Adrenal gland (tissue), 12 donors: Measurements from ENCODE around the gene PAX6. TPM values are rescaled to one million over a fixed set of nuclear protein-coding genes. Genes with fewer than 3 reads are reported as not detected.

Experiments
- DNase-seq, 7 donors: peaks; one replicate each; pipeline ENCODE4 v3.0.0-alpha.2; 2019 to 2020
- H3K27ac ChIP-seq, 5 donors: fragments of 200-600 bp; sonication (generic) in 4 of 5; 1 replicate in 3 of 5; 2 replicates in 2 of 5; pipeline versions ENCODE4 v1.5.1 to v1.8.0; 2016 to 2020; ENCODE audit warnings: mild to moderate bottlenecking in 1 of 5
- H3K27me3 ChIP-seq: fragments of 200-600 bp; 2 replicates; pipeline ENCODE4 v1.8.0; 2021
- H3K36me3 ChIP-seq, 2 donors: fragments of 200-600 bp; replicated peaks in 1 of 2; 1 replicate in 1 of 2; 2 replicates in 1 of 2; pipeline versions ENCODE4 v1.5.1 to v1.8.0; 2018 to 2022
- H3K4me1 ChIP-seq, 2 donors: fragments of 200-600 bp; replicated peaks in 1 of 2; 1 replicate in 1 of 2; 2 replicates in 1 of 2; pipeline versions ENCODE4 v1.5.1 to v1.8.0; 2018 to 2021
- H3K4me3 ChIP-seq, 4 donors: fragments of 200-600 bp; sonication (generic) in 3 of 4; one replicate each; pipeline ENCODE4 v1.5.1; 2016 to 2018
- H3K9me3 ChIP-seq, 3 donors: fragments of 200-600 bp; sonication (generic) in 1 of 3; replicated peaks in 1 of 3; 1 replicate in 2 of 3; 2 replicates in 1 of 3; pipeline versions ENCODE4 v1.5.1 to v1.8.0; 2016 to 2021
- POLR2A ChIP-seq, 2 donors: fragments of 450-650 bp; IDR thresholded peaks; one replicate each; pipeline ENCODE4 v1.6.1; 2017; ENCODE audit warnings: antibody characterized with exemption in 2 of 2, mild to moderate bottlenecking in 2 of 2, moderate library complexity in 1 of 2
- WGBS, 4 donors: extraction: QIAGEN DNeasy Blood & Tissue Kit in 2 of 4; methylation state at CpG; one replicate each; pipeline versions ENCODE4 v1.1.5 to v1.1.7; 2013 to 2017; 5-methylcytosine and 5-hydroxymethylcytosine counted together
- intact Hi-C, 2 donors: fragments of 100-400 bp; cut with DNase I; formaldehyde crosslinking; loops; one replicate each; pipeline versions ENCODE4 v1.14.1 to v1.15.0; 2022 to 2023
- polyA plus RNA-seq, 3 donors: library from polyadenylated mRNA; stranded (reverse); fragments of 200-250 nt in 2 of 3; fragments of 350-450 nt in 1 of 3; fragmentation: Illumina TruSeq in 1 of 3; extraction: RNeasy Lipid Tissue Mini Kit (QIAGEN cat#74804) in 1 of 3; gene quantifications; one replicate each; pipeline ENCODE4 v1.2.3, GENCODE V29; 2013 to 2014
- total RNA-seq, 9 donors: library from RNA; depleted of rRNA in 4 of 9; stranded (reverse); fragments of >200 nt in 4 of 9; fragments of 120-200 nt in 1 of 9; fragmentation: NEBNext Ultra II Directional in 1 of 9; extraction: Animal tissue kit (Norgen Biotek cat#: 25700) in 1 of 9; gene quantifications; one replicate each; pipeline versions ENCODE4 v1.1.0 to v1.2.4, GENCODE V29; 2013 to 2023
- TF ChIP-seq, protein P1 (sequence below), 6 experiments: fragments of 450-650 bp in 4 of 6; fragments of 200-600 bp in 2 of 6; sonication (generic) in 1 of 6; IDR thresholded peaks; 1 replicate in 5 of 6; 2 replicates in 1 of 6; pipeline versions ENCODE4 v1.5.1 to v1.8.0; 2016 to 2021; ENCODE audit warnings: antibody characterized with exemption in 6 of 6, mild to moderate bottlenecking in 2 of 6, moderate library complexity in 1 of 6
- donor health status: healthy with polysubstance abuse.
- donor health status: Bipolar disorder and iron deficiency.
- donor health status: DM: yes; HTN: yes; CAD: no.
- donor health status: DM: no; HTN: no; CAD: no.
- donor health status: DM: no; HTN: no; CAD: no.
- donor health status: DM: yes; HTN: yes; CAD: no.

Gene PAX6
- total and polyA plus RNA-seq, 12 donors, result 0.08 to 3.7 (median 0.35) TPM; not detected in 3

DNA sequence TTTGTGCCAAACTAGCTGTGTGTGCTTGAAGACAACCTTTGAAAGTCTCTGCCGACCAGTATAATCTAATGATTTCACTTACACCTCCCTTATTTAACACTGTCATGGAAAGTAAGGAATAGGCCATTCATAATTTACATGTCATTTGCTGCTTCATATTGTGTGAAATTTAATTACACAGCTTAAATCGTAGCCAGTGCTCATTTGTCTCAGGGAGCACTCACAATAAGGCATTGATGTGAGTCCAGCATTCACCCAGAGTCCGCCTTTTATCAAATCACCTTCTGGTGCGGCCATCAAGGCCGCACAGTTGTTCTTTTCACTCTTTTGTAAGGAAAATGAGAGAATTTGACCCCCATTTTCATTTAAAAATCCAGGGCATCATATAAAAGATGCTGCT is 46.9 kb downstream of the PAX6 start:
- Histone ChIP-seq H3K27ac (no peak overlapping the region), H3K4me3 (no peak overlapping the region), H3K4me1 (no peaks in the 10 kb centered on the region), H3K27me3 (no peaks in the 10 kb centered on the region), H3K9me3 (peaks cover 0 to 6% (median 0%) of the 10 kb centered on the region in 3 donors), H3K36me3 (no peaks in the 10 kb centered on the region)
- intact Hi-C loops, result no loop called here
- TF ChIP-seq POLR2A (IDR thresholded peaks at IDR 0.05), result no peak
- TF ChIP-seq, protein P1, sequence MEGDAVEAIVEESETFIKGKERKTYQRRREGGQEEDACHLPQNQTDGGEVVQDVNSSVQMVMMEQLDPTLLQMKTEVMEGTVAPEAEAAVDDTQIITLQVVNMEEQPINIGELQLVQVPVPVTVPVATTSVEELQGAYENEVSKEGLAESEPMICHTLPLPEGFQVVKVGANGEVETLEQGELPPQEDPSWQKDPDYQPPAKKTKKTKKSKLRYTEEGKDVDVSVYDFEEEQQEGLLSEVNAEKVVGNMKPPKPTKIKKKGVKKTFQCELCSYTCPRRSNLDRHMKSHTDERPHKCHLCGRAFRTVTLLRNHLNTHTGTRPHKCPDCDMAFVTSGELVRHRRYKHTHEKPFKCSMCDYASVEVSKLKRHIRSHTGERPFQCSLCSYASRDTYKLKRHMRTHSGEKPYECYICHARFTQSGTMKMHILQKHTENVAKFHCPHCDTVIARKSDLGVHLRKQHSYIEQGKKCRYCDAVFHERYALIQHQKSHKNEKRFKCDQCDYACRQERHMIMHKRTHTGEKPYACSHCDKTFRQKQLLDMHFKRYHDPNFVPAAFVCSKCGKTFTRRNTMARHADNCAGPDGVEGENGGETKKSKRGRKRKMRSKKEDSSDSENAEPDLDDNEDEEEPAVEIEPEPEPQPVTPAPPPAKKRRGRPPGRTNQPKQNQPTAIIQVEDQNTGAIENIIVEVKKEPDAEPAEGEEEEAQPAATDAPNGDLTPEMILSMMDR (IDR thresholded peaks at IDR 0.05), result no peak
- 87 to 93% (median 92%) methylated on average over 5 of the region's 5 CpGs for WGBS, 4 donors
- DNase-seq, result no peak

DNA sequence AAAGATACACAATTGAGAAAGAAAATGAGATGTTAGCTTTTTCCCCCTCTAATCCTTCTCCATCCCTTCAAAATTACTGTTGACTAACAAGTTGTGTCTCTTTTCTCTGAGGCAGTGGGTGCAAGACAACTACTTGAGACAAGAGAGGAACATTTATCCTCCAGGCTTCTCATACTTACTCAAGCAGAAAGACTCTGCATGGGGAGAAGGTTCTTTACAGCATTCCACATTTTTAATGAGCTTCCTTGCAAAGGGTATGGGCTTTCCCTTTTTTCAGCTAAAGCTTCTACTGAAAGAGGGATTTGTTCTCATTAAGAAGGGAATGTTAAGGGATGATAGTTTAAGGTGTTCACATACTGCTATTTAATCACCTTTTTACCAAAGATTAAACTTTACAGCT is 47.8 kb downstream of the PAX6 start:
- intact Hi-C loops, result no loop called here
- Histone ChIP-seq H3K4me3 (no peak overlapping the region), H3K36me3 (no peaks in the 10 kb centered on the region), H3K27ac (no peak overlapping the region), H3K27me3 (no peaks in the 10 kb centered on the region), H3K9me3 (peaks cover 0 to 6% (median 0%) of the 10 kb centered on the region in 3 donors), H3K4me1 (no peaks in the 10 kb centered on the region)
- no peak for DNase-seq
- TF ChIP-seq, protein P1 (IDR thresholded peaks at IDR 0.05), result no peak
- TF ChIP-seq POLR2A (IDR thresholded peaks at IDR 0.05), result no peak

DNA sequence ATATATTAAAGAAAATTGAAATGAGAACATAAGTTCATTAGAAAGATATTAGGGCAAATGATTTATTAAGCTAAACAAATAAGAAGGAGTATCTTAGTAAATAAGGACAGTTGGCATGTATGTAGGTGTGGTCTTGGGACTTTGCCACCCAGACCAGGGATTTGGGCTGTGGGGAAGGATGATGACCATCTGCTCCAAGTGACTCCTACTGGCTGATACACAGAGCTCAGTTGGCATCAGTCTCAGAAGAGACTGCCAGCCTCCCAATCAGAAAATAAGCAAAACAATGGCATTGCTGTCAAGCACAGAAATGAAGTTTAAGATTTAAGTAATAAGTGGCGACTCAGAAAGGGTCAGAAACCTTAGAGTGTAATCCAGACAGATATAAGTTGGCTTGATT is 49.5 kb downstream of the PAX6 start:
- DNase-seq, result no peak
- no peak for TF ChIP-seq POLR2A (IDR thresholded peaks at IDR 0.05)
- TF ChIP-seq, protein P1 (IDR thresholded peaks at IDR 0.05), result no peak
- H3K36me3 ChIP-seq, result no peaks in the 10 kb centered on the region
- no peak overlapping the region for H3K27ac ChIP-seq
- peaks cover 0 to 4% of the 10 kb centered on the region in 2 donors for H3K4me1 ChIP-seq
- WGBS, 4 donors, result 93 to 100% (median 96%) methylated on average over 1 of the region's 1 CpG
- no peaks in the 10 kb centered on the region for H3K27me3 ChIP-seq
- no peak overlapping the region for H3K4me3 ChIP-seq
- peaks cover 0 to 6% (median 0%) of the 10 kb centered on the region in 3 donors for H3K9me3 ChIP-seq
- intact Hi-C loops, result no loop called here

DNA sequence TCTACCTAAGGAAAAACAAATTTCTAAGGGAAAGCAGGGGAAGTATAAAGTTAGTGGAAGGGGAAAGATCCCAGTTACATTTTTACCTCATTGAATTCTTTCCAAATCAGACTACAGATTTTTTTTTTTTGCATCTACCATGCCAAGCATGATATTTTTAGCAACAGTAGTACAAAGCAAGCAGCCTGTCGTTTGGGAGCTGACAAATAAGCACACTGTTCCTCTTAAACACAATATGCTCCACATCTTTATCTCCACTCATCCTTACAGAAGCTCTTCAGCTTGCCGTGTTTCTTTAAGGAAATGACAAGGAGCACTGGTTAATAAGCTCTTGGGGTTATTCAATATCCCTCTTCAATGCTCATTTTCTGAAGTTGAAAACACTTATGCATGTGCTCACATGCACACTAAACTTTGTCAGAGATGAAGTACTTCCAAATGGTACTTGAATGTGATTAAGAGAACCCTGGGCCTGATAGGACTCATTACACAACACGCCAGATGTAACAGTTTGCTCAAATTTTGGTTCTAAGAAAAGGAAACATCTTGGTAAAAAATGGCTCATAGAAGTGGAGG is 53.8 kb downstream of the PAX6 start:
- no peaks in the 10 kb centered on the region for H3K36me3 ChIP-seq
- H3K4me3 ChIP-seq, result no peak overlapping the region
- no peak overlapping the region for H3K27ac ChIP-seq
- TF ChIP-seq, protein P1 (IDR thresholded peaks at IDR 0.05), result no peak
- no peak for TF ChIP-seq POLR2A (IDR thresholded peaks at IDR 0.05)
- no peaks in the 10 kb centered on the region for H3K9me3 ChIP-seq
- peaks cover 0 to 4% of the 10 kb centered on the region in 2 donors for H3K4me1 ChIP-seq
- 44 to 51% (median 49%) methylated on average over 3 of the region's 3 CpGs for WGBS, 4 donors
- intact Hi-C loops, result no loop called here
- H3K27me3 ChIP-seq, result no peaks in the 10 kb centered on the region
- no peak for DNase-seq
